ENCODE results near the gene TBC1D17.

Gene TBC1D17

DNA sequence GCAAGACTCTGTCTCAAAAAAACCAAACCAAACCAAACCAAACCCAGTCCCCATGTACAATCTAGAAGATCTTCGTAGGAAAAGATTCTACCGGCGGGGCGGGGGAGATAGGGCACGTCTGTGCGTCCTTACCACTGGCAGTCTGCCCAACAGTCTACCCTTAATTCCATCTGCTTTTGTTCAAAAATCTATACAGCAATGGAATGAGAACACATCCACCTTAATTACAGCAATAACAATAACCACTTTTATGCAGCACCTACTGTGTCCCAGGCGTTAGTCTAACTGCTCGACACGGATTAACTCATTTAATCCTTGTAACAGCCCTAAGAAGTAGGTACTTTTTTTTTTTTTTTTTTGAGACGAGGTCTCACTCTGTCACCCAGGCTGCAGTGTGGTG is 49.0 kb downstream of the TBC1D17 start:
- no peak overlapping the region for H2AFZ ChIP-seq (ENCODE audit: low read length)
- peaks cover 3% of the 10 kb centered on the region for H3F3A ChIP-seq (ENCODE audit: insufficient read depth, low read length)
- peaks cover 13% of the 10 kb centered on the region for H3K36me3 ChIP-seq (replicated peaks; ENCODE audit: insufficient read depth, low read length)
- H3K9ac ChIP-seq (ENCODE audit: low read length) = no peak overlapping the region
- H3K27ac ChIP-seq (ENCODE audit: low read length) = no peak overlapping the region
- H3K4me2 ChIP-seq (ENCODE audit: low read depth, low read length) = no peak overlapping the region
- no peak for TF ChIP-seq EZH2phosphoT487 (IDR thresholded peaks at IDR 0.05; ENCODE audit: low read length)
- TF ChIP-seq EZH2 (optimal IDR thresholded peaks at IDR 0.05; ENCODE audit: low read depth, low read length) = no peak
- TF ChIP-seq, protein P1, sequence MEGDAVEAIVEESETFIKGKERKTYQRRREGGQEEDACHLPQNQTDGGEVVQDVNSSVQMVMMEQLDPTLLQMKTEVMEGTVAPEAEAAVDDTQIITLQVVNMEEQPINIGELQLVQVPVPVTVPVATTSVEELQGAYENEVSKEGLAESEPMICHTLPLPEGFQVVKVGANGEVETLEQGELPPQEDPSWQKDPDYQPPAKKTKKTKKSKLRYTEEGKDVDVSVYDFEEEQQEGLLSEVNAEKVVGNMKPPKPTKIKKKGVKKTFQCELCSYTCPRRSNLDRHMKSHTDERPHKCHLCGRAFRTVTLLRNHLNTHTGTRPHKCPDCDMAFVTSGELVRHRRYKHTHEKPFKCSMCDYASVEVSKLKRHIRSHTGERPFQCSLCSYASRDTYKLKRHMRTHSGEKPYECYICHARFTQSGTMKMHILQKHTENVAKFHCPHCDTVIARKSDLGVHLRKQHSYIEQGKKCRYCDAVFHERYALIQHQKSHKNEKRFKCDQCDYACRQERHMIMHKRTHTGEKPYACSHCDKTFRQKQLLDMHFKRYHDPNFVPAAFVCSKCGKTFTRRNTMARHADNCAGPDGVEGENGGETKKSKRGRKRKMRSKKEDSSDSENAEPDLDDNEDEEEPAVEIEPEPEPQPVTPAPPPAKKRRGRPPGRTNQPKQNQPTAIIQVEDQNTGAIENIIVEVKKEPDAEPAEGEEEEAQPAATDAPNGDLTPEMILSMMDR (IDR thresholded peaks at IDR 0.05; ENCODE audit: low read length) = no peak
- no peak for DNase-seq
- H3K9me2 ChIP-seq (replicated peaks; ENCODE audit: insufficient read depth, low read length) = no peaks in the 10 kb centered on the region
- no peak overlapping the region for H3K4me3 ChIP-seq (ENCODE audit: low read length)
- H3K27me3 ChIP-seq (replicated peaks; ENCODE audit: insufficient read depth, low read length) = no peaks in the 10 kb centered on the region
- no peaks in the 10 kb centered on the region for H3K9me3 ChIP-seq (replicated peaks; ENCODE audit: insufficient read depth, low read length)
- H3K79me2 ChIP-seq (ENCODE audit: low read length) = peaks cover 78% of the 10 kb centered on the region
- H3K4me1 ChIP-seq (ENCODE audit: low read length) = peaks cover 17% of the 10 kb centered on the region
- peaks cover 6% of the 10 kb centered on the region; the same call in 1 of the 2 replicates for H4K20me1 ChIP-seq (ENCODE audit: insufficient read depth, low read length)

DNA sequence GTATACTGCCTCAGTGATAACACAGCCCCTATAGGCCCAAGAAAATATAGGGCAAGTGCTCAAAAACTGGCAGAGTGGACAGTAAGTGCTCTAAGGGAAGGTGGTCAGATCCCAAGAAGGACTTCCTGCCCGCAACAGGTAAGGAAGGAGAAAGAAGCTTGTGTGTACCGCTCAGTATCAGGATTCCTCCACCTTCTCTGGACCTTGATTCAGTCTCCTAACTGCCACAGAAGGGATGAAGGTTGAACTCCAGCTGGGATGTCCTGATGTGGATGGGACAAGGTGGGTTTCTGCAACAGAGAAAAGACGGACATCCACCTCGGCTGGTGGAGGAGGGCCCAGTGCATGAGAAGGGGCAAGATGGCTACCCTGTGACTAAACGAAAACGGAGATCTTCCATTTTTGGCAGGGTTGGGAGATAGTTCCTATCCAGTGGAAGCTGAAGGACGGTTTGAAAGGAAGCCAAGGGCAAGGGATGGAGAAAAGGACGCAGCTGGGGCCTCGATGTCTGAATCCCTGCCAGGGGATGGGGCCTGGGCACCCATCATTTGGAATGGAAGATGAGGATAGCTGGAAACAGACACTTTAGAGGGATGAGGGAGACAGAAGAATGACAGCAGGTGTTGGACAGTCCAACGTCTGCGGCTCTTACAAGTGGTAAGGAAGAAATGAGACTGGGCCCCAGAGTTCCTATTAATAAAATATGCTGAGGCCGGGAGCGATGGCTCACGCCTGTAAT is 50.2 kb downstream of the TBC1D17 start:
- Histone ChIP-seq H3K4me1 (ENCODE audit: low read length) (peaks cover 17% of the 10 kb centered on the region), H3F3A (ENCODE audit: insufficient read depth, low read length) (peaks cover 3% of the 10 kb centered on the region), H3K4me2 (ENCODE audit: low read depth, low read length) (peak overlapping the region; percentile 93), H4K20me1 (ENCODE audit: insufficient read depth, low read length) (peaks cover 6% of the 10 kb centered on the region; the same call in 1 of the 2 replicates), H3K4me3 (ENCODE audit: low read length) (peak overlapping the region; percentile 86), H3K27me3 (replicated peaks; ENCODE audit: insufficient read depth, low read length) (no peaks in the 10 kb centered on the region), H2AFZ (ENCODE audit: low read length) (no peak overlapping the region), H3K9ac (ENCODE audit: low read length) (no peak overlapping the region; the same call in 1 of the 2 replicates), H3K79me2 (ENCODE audit: low read length) (peaks cover 67% of the 10 kb centered on the region), H3K36me3 (replicated peaks; ENCODE audit: insufficient read depth, low read length) (peaks cover 13% of the 10 kb centered on the region), H3K27ac (ENCODE audit: low read length) (no peak overlapping the region), H3K9me3 (replicated peaks; ENCODE audit: insufficient read depth, low read length) (no peaks in the 10 kb centered on the region), H3K9me2 (replicated peaks; ENCODE audit: insufficient read depth, low read length) (no peaks in the 10 kb centered on the region)
- TF ChIP-seq, protein P1 (IDR thresholded peaks at IDR 0.05; ENCODE audit: low read length) = no peak
- no peak for TF ChIP-seq EZH2phosphoT487 (IDR thresholded peaks at IDR 0.05; ENCODE audit: low read length)
- TF ChIP-seq EZH2 (optimal IDR thresholded peaks at IDR 0.05; ENCODE audit: low read depth, low read length) = no peak
- DNase-seq = no peak

DNA sequence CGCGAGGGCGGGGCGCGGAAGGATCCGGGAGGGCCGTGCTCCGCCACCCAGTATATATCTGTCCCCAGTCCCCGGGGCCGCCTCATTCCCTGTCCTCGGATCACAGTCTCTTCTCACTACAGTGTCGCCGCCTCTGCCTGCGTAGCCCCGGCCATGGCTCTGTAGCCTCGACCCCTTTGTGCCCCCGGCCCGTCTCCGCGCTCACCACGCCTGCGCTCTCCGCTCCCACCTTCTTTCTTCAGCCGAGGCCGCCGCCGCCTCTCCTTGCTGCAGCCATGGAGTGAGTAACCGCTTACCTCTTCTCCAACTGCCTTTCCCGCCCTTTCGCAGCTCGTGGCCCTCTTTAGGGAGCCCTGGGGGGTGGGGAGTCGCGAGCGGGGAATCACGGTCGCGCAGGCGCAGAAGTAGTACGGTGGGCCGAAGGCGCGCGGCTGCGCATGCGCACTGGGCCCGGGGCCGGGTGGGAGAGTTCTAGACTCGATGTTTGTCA is 51.7 kb downstream of the TBC1D17 start, which contains the start of the genes ATF5 and NUP62:
Gene ATF5 (plus strand): TSS at position 85 of the 490 bp plus-strand sequence. CDS start 1,646 bp downstream, outside the sequence.
Gene NUP62 (minus strand): TSS at position 384 of the 490 bp plus-strand sequence. CDS start 19,697 bp downstream, outside the sequence.
- peak within 1 kb of the TSS; percentile 93 for H3K4me2 ChIP-seq (ENCODE audit: low read depth, low read length)
- H3K4me1 ChIP-seq (ENCODE audit: low read length) = peaks cover 17% of the 10 kb centered on the region
- H3K9me2 ChIP-seq (replicated peaks; ENCODE audit: insufficient read depth, low read length) = no peaks in the 10 kb centered on the region
- peak; percentile 93 for DNase-seq
- peaks cover 3% of the 10 kb centered on the region for H3F3A ChIP-seq (ENCODE audit: insufficient read depth, low read length)
- no peaks in the 10 kb centered on the region for H3K9me3 ChIP-seq (replicated peaks; ENCODE audit: insufficient read depth, low read length)
- H3K4me3 ChIP-seq (ENCODE audit: low read length) = peak within 1 kb of the TSS; percentile 86
- peak within 1 kb of the TSS; percentile 63 for H2AFZ ChIP-seq (ENCODE audit: low read length)
- peak within 1 kb of the TSS; percentile 95 for H3K9ac ChIP-seq (ENCODE audit: low read length)
- H3K36me3 ChIP-seq (replicated peaks; ENCODE audit: insufficient read depth, low read length) = peaks cover 12% of the 10 kb centered on the region
- peaks cover 6% of the 10 kb centered on the region; the same call in 1 of the 2 replicates for H4K20me1 ChIP-seq (ENCODE audit: insufficient read depth, low read length)
- H3K27me3 ChIP-seq (replicated peaks; ENCODE audit: insufficient read depth, low read length) = no peaks in the 10 kb centered on the region
- peak within 1 kb of the TSS; percentile 90 for H3K27ac ChIP-seq (ENCODE audit: low read length)
- TF ChIP-seq EZH2phosphoT487 (IDR thresholded peaks at IDR 0.05; ENCODE audit: low read length) (no peak), EZH2 (optimal IDR thresholded peaks at IDR 0.05; ENCODE audit: low read depth, low read length) (no peak)
- TF ChIP-seq, protein P1 (IDR thresholded peaks at IDR 0.05; ENCODE audit: low read length) = no peak
- H3K79me2 ChIP-seq (ENCODE audit: low read length) = peaks cover 52% of the 10 kb centered on the region

Data from MM.1S (cell line).